ENCODE measurements around the gene GULP1. TPM values are rescaled to one million over a fixed set of nuclear protein-coding genes. Genes with fewer than 3 reads are reported as not detected.

GULP1 gene
- total RNA-seq, 1 donor from 2014 or later = 17.7 TPM

GRCh38 chr2:188519136-188519535 lies 227.5 kb downstream of the GULP1 start:
- no peak overlapping the region for H3K27ac Mint-ChIP-seq (ENCODE audit: unreplicated experiment)
- peaks cover 4% of the 10 kb centered on the region for H3K36me3 Mint-ChIP-seq (ENCODE audit: unreplicated experiment)
- no peaks in the 10 kb centered on the region for H3K9me3 Mint-ChIP-seq (ENCODE audit: unreplicated experiment)
- no peaks in the 10 kb centered on the region for H3K27me3 Mint-ChIP-seq (ENCODE audit: unreplicated experiment)
- no peak for DNase-seq
- no peak overlapping the region for H3K4me3 Mint-ChIP-seq (ENCODE audit: unreplicated experiment)
- H3K4me1 Mint-ChIP-seq (ENCODE audit: low read depth, unreplicated experiment) = no peaks in the 10 kb centered on the region
- TF ChIP-seq CTCF (IDR thresholded peaks at IDR 0.05; ENCODE audit: partially characterized antibody, unreplicated experiment) = no peak

GRCh38 chr2:188522517-188522916 lies 230.8 kb downstream of the GULP1 start:
- no peaks in the 10 kb centered on the region for H3K27me3 Mint-ChIP-seq (ENCODE audit: unreplicated experiment)
- no peak overlapping the region for H3K27ac Mint-ChIP-seq (ENCODE audit: unreplicated experiment)
- H3K36me3 Mint-ChIP-seq (ENCODE audit: unreplicated experiment) = peaks cover 4% of the 10 kb centered on the region
- DNase-seq = no peak
- no peaks in the 10 kb centered on the region for H3K9me3 Mint-ChIP-seq (ENCODE audit: unreplicated experiment)
- peaks cover 7% of the 10 kb centered on the region for H3K4me1 Mint-ChIP-seq (ENCODE audit: low read depth, unreplicated experiment)
- H3K4me3 Mint-ChIP-seq (ENCODE audit: unreplicated experiment) = no peak overlapping the region
- no peak for TF ChIP-seq CTCF (IDR thresholded peaks at IDR 0.05; ENCODE audit: partially characterized antibody, unreplicated experiment)

- Mint-ChIP-seq H3K27ac (ENCODE audit: unreplicated experiment) (no peak overlapping the region), H3K27me3 (ENCODE audit: unreplicated experiment) (no peaks in the 10 kb centered on the region), H3K4me1 (ENCODE audit: low read depth, unreplicated experiment) (peaks cover 8% of the 10 kb centered on the region), H3K9me3 (ENCODE audit: unreplicated experiment) (no peaks in the 10 kb centered on the region), H3K4me3 (ENCODE audit: unreplicated experiment) (no peak overlapping the region), H3K36me3 (ENCODE audit: unreplicated experiment) (peaks cover 4% of the 10 kb centered on the region)
- no peak for TF ChIP-seq CTCF (IDR thresholded peaks at IDR 0.05; ENCODE audit: partially characterized antibody, unreplicated experiment)
- DNase-seq = no peak
Observed at GRCh38 chr2:188523919-188524318, 232.2 kb downstream of the GULP1 start.

- Mint-ChIP-seq H3K4me1 (ENCODE audit: low read depth, unreplicated experiment) (peaks cover 8% of the 10 kb centered on the region), H3K27ac (ENCODE audit: unreplicated experiment) (no peak overlapping the region), H3K27me3 (ENCODE audit: unreplicated experiment) (no peaks in the 10 kb centered on the region), H3K36me3 (ENCODE audit: unreplicated experiment) (peaks cover 4% of the 10 kb centered on the region), H3K4me3 (ENCODE audit: unreplicated experiment) (no peak overlapping the region), H3K9me3 (ENCODE audit: unreplicated experiment) (no peaks in the 10 kb centered on the region)
- peak; percentile 27 for DNase-seq
- peak; percentile 82 for TF ChIP-seq CTCF (IDR thresholded peaks at IDR 0.05; ENCODE audit: partially characterized antibody, unreplicated experiment)
Observed at GRCh38 chr2:188524519-188525113, 232.9 kb downstream of the GULP1 start.

- Mint-ChIP-seq H3K4me1 (ENCODE audit: low read depth, unreplicated experiment) (peaks cover 8% of the 10 kb centered on the region), H3K27me3 (ENCODE audit: unreplicated experiment) (no peaks in the 10 kb centered on the region), H3K27ac (ENCODE audit: unreplicated experiment) (peak overlapping the region; percentile 14), H3K4me3 (ENCODE audit: unreplicated experiment) (no peak overlapping the region), H3K9me3 (ENCODE audit: unreplicated experiment) (no peaks in the 10 kb centered on the region), H3K36me3 (ENCODE audit: unreplicated experiment) (no peaks in the 10 kb centered on the region)
- DNase-seq = no peak
- TF ChIP-seq CTCF (IDR thresholded peaks at IDR 0.05; ENCODE audit: partially characterized antibody, unreplicated experiment) = no peak
Observed at GRCh38 chr2:188526701-188527100, 235.0 kb downstream of the GULP1 start.

All from glutamatergic neuron (in vitro differentiated cells).